Activated CD8-positive, alpha-beta memory T cell treated with anti-CD3 and anti-CD28 coated beads, Interleukin-2, amount 50 U/mL, for 24 hours (primary cell): Measurements from ENCODE around the gene CHST9.

Experiments used
- DNase-seq: peaks from one replicate; pipeline ENCODE4 v3.0.0-alpha.2; 2020; ENCODE audit errors: extremely low read depth

Gene CHST9

DNA sequence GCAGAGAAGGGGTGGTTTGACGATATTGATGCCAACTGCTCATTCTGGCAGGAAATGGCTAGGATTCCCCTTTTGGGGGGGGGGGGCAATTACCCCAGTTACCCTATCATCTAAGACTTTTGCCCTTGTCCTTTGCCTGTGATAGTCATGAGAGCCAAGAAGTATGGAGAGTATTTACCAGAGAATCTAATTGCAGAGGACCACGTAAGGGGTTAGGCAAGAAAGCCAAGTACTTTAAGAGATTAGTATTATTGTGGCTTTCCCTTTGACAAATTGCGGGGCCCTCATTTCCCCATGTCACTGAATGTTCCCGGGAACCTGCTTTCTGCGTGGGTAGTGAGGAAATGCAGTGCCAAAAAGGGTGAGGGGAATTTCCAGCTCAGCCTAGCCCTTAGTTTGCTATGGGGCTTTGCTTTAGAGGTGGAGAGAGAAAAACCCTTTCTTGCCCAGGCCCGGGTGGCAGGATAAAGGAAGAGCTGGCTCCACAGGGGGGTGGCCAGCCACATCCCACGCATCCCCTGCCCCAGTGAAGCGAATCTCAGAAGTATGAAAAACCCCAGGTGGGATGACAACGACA is 321.1 kb downstream of the CHST9 start:
- no peak for DNase-seq

DNA sequence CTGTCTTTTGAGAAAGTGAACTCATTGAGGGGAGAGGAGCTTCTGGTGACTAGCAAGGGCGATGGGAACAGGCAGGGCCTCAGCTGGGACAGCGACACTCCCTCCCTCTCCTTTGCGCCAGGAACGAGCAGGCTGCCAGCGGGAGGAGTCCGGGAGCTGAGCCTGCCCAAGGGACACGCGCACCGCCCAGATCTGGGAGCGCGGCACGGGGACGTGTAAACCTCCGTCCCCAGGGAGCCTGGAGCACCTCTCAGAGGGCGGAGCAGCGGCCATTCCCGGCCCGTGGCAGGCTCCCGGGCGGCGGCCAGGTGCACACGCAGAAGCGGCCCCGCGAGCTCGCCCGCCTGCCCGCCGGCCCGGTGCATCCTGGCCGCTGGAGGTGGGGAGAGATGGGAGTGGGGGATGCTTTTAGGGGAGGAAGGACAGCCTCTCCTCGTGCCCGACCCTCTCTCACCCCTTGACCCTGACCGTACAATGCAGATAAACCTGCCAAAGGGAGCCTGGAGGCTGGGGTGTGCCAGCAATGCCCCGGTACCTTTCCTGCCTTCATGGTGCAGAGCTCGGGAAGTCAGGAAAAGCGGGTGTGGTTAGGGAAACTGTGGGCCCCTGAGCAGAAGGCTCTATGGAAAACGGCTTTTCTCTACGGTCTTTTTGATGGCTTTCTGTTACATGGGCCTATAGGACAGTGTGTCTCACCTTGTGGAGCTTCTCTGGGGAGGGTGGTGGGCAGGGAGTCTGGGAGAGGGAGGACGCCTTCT is 321.8 kb downstream of the CHST9 start:
- DNase-seq = no peak

GRCh38 chr18:26862084-26862483 is 323.0 kb downstream of the CHST9 start:
- DNase-seq = no peak
